Hepatocyte (in vitro differentiated cells): Measurements from ENCODE around the gene NBDY. TPM values are rescaled to one million over a fixed set of nuclear protein-coding genes. Genes with fewer than 3 reads are reported as not detected.

ENCODE experiments used
- DNase-seq: peaks from one replicate; pipeline ENCODE4 v3.0.0-alpha.2; 2016; ENCODE audit warnings: low spot score
- H2AFZ ChIP-seq: fragments of 200-600 bp; sonication (generic); 2 replicates; pipeline ENCODE4 v1.6.0; 2016; ENCODE audit warnings: antibody characterized with exemption, mild to moderate bottlenecking
- H3K27ac ChIP-seq: fragments of 200-600 bp; sonication (generic); 2 replicates; pipeline ENCODE4 v1.5.1; 2016; ENCODE audit warnings: mild to moderate bottlenecking
- H3K27me3 ChIP-seq: fragments of 200-600 bp; sonication (generic); 2 replicates; pipeline ENCODE4 v1.6.1; 2016
- H3K36me3 ChIP-seq: fragments of 200-600 bp; sonication (generic); replicated peaks from 2 replicates; pipeline ENCODE4 v1.5.1; 2016; ENCODE audit warnings: low read depth; ENCODE audit not compliant: insufficient read depth
- H3K4me1 ChIP-seq: fragments of 200-600 bp; sonication (generic); 2 replicates; pipeline ENCODE4 v1.5.1; 2016; ENCODE audit warnings: mild to moderate bottlenecking, moderate library complexity; ENCODE audit not compliant: insufficient read depth
- H3K4me2 ChIP-seq: fragments of 200-600 bp; sonication (generic); 2 replicates; pipeline ENCODE4 v1.6.0; 2016
- H3K4me3 ChIP-seq: fragments of 200-600 bp; sonication (generic); 2 replicates; pipeline ENCODE4 v1.5.1; 2016; ENCODE audit warnings: mild to moderate bottlenecking
- H3K79me2 ChIP-seq: fragments of 200-600 bp; sonication (generic); 2 replicates; pipeline ENCODE4 v1.6.0; 2017; ENCODE audit warnings: mild to moderate bottlenecking
- H3K9me2 ChIP-seq: fragments of 200-600 bp; sonication (generic); replicated peaks from 2 replicates; pipeline ENCODE4 v1.6.0; 2017; ENCODE audit warnings: mild to moderate bottlenecking; ENCODE audit not compliant: insufficient read depth
- H3K9me3 ChIP-seq: fragments of 200-600 bp; sonication (generic); 2 replicates; pipeline ENCODE4 v1.5.1; 2016; ENCODE audit warnings: low read depth, mild to moderate bottlenecking
- H4K20me1 ChIP-seq: fragments of 200-600 bp; sonication (generic); 2 replicates; pipeline ENCODE4 v1.6.0; 2016; ENCODE audit warnings: mild to moderate bottlenecking; ENCODE audit not compliant: insufficient read depth, poor library complexity, severe bottlenecking
- EZH2 ChIP-seq: fragments of 200-600 bp; sonication (generic); IDR thresholded peaks from 2 replicates; pipeline ENCODE4 v1.6.1; 2016; ENCODE audit warnings: antibody characterized with exemption, mild to moderate bottlenecking, borderline replicate concordance
- EZH2phosphoT487 ChIP-seq: fragments of 200-600 bp; sonication (generic); IDR thresholded peaks from one replicate; pipeline ENCODE4 v1.6.1; 2018; ENCODE audit warnings: antibody characterized with exemption, mild to moderate bottlenecking, low read depth, moderate library complexity; ENCODE audit not compliant: unreplicated experiment, severe bottlenecking
- WGBS: methylation state at CpG from one replicate; pipeline ENCODE4 v1.1.6; 2016; ENCODE audit warnings: low lambda C conversion rate; ENCODE audit errors: missing lambda C conversion rate; 5-methylcytosine and 5-hydroxymethylcytosine counted together
- polyA plus RNA-seq: library from polyadenylated mRNA; unstranded; fragments of >200 nt; fragmentation: Nextera tagmentation; extraction: Ambion mirVana; gene quantifications from 2 replicates; pipeline ENCODE4 v1.2.1, GENCODE V29; 2016
- total RNA-seq: library from RNA; depleted of rRNA; stranded (reverse); fragments of >200 nt; gene quantifications from 2 replicates; pipeline ENCODE4 v1.2.3, GENCODE V29; 2014
- TF ChIP-seq, protein P1 (sequence below): fragments of 200-600 bp; sonication (generic); IDR thresholded peaks from 2 replicates; pipeline ENCODE4 v1.5.1; 2016; ENCODE audit warnings: antibody characterized with exemption, mild to moderate bottlenecking; ENCODE audit not compliant: poor library complexity

Gene NBDY
- total and polyA plus RNA-seq, 2 experiments from 2014 or later = 20.4 to 166 TPM

DNA sequence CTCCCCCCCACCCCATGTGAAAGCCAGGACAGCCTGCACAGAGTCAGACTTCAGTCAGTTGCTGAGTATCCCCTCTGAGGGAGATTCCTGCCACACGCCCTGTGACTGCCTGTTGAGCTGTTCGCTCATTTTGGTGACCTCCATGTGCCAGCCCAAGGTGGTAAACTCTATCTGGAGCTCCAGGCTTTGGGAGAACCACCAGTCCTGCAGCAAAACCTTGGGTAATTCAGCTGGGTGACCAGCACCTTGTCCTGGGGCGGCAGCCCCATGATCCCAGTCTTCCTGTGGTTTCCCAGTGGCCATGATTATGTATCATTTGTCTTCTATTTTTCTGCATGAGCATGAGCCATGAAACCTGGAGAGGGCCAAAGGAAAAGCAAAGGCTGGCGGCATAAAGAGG, 73.4 kb downstream of the NBDY start:
- no peak for DNase-seq
- Histone ChIP-seq H2AFZ (no peak overlapping the region), H3K36me3 (no peaks in the 10 kb centered on the region), H3K4me1 (no peaks in the 10 kb centered on the region), H3K27me3 (no peaks in the 10 kb centered on the region), H4K20me1 (no peaks in the 10 kb centered on the region), H3K4me3 (no peak overlapping the region), H3K27ac (no peak overlapping the region), H3K79me2 (no peaks in the 10 kb centered on the region), H3K9me3 (no peaks in the 10 kb centered on the region), H3K9me2 (no peaks in the 10 kb centered on the region), H3K4me2 (no peak overlapping the region)
- 99% methylated on average over 4 of the region's 4 CpGs for WGBS
- TF ChIP-seq EZH2phosphoT487 = no peak
- no peak for TF ChIP-seq EZH2
- TF ChIP-seq, protein P1, sequence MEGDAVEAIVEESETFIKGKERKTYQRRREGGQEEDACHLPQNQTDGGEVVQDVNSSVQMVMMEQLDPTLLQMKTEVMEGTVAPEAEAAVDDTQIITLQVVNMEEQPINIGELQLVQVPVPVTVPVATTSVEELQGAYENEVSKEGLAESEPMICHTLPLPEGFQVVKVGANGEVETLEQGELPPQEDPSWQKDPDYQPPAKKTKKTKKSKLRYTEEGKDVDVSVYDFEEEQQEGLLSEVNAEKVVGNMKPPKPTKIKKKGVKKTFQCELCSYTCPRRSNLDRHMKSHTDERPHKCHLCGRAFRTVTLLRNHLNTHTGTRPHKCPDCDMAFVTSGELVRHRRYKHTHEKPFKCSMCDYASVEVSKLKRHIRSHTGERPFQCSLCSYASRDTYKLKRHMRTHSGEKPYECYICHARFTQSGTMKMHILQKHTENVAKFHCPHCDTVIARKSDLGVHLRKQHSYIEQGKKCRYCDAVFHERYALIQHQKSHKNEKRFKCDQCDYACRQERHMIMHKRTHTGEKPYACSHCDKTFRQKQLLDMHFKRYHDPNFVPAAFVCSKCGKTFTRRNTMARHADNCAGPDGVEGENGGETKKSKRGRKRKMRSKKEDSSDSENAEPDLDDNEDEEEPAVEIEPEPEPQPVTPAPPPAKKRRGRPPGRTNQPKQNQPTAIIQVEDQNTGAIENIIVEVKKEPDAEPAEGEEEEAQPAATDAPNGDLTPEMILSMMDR = no peak

DNA sequence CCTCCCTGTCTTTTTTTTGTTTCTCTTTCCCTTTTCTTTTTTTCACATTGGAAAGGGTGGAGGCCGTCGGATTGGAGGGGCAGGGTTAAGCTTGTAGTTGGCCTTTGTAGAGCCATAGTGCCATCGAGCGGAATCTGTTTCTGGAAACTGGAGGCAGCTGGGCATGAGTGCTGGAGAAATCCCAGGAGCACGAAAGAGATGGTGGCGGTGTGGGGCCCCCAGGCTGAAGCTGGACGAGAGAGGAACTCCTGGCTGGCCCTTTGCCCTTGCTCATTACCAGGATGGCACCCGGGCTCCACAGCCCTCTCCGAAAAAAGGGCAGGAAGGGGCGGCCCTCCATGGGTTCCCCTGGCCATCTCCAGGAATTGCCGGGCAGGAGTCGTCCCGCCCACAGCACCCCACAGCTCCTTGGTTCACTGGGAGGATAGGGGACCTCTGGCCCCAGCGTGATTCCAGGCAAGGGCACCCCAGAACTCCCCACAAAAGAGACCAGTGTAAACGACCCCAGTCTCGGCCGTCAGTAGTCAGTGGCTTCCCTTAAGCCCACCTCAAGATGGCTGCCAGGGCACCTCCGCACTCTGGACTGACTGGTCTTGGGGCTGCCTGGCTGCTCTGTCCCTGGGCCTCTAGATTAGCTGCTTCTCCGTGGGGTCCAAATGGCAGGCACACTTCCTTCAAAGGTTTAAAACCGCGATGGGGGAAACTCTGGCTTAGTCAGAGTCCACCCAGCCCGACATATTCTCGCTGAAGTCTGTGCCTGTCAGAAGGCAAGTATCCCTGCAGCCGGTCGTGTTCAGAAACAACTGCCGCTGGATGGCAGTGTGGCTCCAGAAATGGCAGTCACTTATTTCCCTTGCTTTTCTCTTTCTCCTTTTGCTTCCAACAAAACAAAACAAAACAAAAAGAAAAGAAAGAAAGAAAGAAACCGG, 74.1 kb downstream of the NBDY start:
- DNase-seq = peak; percentile 61
- Histone ChIP-seq H3K79me2 (no peaks in the 10 kb centered on the region), H3K9me2 (no peaks in the 10 kb centered on the region), H3K4me1 (no peaks in the 10 kb centered on the region), H3K27ac (no peak overlapping the region), H3K9me3 (no peaks in the 10 kb centered on the region), H3K27me3 (no peaks in the 10 kb centered on the region), H4K20me1 (no peaks in the 10 kb centered on the region), H3K4me2 (peak overlapping the region; percentile 35), H3K36me3 (no peaks in the 10 kb centered on the region), H3K4me3 (no peak overlapping the region), H2AFZ (no peak overlapping the region)
- 58% methylated on average over 26 of the region's 27 CpGs for WGBS
- TF ChIP-seq, protein P1 = peak; percentile 60
- TF ChIP-seq EZH2 = no peak
- TF ChIP-seq EZH2phosphoT487 = no peak

DNA sequence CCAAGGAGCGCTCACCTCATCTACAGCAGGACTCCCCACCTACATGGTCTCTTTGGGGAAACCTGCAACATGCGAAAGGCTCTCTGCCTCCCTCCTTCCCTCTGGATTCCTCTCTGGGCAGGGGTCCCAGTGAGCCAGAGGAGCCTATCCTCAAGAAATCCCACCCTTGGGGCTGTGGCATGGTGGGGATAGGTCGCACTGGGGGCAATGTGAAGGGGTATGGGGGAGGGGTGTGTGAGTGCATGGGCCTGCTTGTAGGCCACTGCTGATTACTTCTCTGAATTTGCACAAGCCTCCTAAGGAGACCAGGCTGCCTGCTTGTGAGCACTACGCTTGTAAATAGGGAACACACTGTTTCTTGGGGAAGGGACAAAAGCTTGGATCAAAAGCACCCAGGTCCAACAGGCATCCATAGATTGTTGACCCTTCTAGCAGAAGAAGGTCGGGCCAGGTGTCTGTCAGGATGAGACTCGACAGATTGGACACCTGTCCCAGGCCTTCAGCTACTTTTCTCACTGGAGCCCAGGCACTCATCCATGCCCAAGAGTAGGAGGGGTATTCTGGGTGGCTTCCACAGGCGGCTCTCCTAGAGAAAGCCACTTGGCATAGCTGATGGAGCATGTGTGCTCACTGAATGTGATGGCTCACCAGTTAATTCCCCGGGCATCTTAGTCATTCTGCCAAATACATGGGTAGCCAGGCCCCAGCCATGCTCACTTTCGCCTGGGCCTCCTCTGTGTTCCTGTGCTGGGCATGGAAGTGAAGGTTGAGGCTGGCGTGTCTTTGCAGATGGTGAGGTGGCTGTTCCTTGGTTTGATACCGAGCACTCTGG, 75.0 kb downstream of the NBDY start:
- DNase-seq = peak; percentile 1
- TF ChIP-seq EZH2 (no peak), EZH2phosphoT487 (no peak)
- TF ChIP-seq, protein P1 = no peak
- Histone ChIP-seq H4K20me1 (no peaks in the 10 kb centered on the region), H3K36me3 (no peaks in the 10 kb centered on the region), H3K27ac (no peak overlapping the region), H2AFZ (no peak overlapping the region), H3K9me3 (no peaks in the 10 kb centered on the region), H3K4me1 (no peaks in the 10 kb centered on the region), H3K9me2 (no peaks in the 10 kb centered on the region), H3K79me2 (no peaks in the 10 kb centered on the region), H3K4me3 (no peak overlapping the region), H3K4me2 (no peak overlapping the region), H3K27me3 (no peaks in the 10 kb centered on the region)
- WGBS = 85% methylated on average over 11 of the region's 11 CpGs
